Eye (tissue), 1 donor: ENCODE measurements around the gene ECPAS.
"Not testable (repeated sequence)": the region's sequence is repeated elsewhere in the genome, so short reads cannot be mapped to it uniquely, and the experiment has no call there.

ENCODE experiments used
- DNase-seq: peaks from one replicate; pipeline ENCODE4 v3.0.0-alpha.2; 2015

The ECPAS gene

DNA sequence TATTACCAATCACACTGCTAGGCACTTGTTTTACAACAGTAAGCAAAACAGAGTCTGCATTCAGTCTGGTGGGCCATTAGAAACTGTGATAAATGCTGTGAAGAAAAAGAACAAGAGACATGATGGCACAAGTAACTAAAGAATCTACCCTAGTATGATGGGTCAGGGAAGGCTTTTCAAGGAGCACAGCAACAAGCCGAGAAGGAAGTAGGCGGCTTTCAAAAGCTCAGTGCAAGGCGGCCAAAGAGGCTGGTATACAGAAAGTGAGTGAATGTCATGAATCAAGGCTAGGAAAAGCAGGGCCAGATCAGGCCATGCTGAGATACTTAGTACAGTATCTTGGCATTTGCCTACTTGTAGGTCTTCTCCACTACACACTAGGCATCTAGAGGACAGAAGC is 76.4 kb downstream of the ECPAS start:
- DNase-seq: no peak

- no peak for DNase-seq
These were observed 78.5 kb downstream of the ECPAS start for GRCh38 chr9:111405701-111406100.

- DNase-seq: not testable (repeated sequence)
These were observed 82.7 kb downstream of the ECPAS start for GRCh38 chr9:111401486-111401885.

GRCh38 chr9:111400564-111400898 is 83.7 kb downstream of the ECPAS start:
- DNase-seq: no peak

GRCh38 chr9:111399772-111400563 is 84.2 kb downstream of the ECPAS start:
- peak; percentile 8 for DNase-seq

GRCh38 chr9:111399211-111399739 is 84.9 kb downstream of the ECPAS start:
- no peak for DNase-seq

DNA sequence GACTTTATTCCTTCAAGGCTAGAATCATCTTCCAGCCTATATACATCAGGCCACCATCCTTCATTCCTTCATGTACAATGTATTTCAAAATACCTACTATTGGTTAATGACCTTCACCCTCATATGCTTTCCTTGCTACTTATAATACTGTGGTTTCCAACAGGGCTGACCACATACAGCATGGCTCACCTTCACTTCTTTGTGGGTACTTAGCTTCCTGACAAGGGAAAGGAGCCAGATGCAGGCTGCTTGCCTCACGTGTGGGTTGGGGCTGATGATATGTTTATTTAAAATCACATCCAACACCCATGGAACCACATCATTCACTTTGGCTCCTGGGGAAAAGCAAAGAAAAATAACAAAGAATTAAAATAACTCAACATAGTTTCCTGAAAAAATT is 90.2 kb downstream of the ECPAS start:
- DNase-seq: no peak

DNA sequence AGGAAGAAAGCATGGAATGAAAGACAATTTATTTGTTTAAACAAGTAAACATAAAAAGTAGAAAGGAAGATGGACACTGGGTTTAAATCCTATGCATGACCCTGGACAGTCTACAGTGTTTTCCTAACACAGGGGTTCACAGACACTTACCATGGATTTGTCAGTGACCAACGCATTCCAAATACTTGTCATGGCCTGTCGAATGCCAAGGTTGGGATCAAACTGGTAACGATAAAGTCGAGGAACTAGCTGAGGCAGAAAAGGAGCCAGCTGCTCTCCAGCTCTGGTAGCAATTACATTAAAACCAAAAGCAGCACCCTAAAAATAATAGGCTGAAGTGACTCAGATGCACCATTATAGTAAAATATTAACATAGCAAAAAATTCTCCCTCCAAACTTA is 94.8 kb downstream of the ECPAS start:
- no peak for DNase-seq

GRCh38 chr9:111386386-111386785 is 97.8 kb downstream of the ECPAS start:
- DNase-seq: no peak

DNA sequence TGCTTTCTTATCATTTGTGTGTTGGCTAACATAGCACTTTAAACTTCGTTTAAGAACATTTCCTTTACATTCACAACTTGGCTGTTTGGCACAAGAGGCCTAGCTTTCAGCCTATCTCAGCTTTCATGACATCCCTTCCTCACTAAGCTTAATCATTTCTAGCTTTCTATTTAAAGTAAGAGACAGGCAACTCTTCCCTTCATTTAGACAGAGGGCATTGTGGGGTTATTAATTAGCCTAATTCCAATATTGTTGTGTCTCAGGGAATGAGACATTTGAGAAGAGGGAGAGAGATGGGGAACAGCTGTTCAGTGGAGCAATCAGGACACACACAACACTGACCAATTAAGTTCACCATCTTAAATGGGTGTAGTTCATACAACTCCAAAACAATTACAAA is 103.2 kb downstream of the ECPAS start:
- DNase-seq: peak; percentile 8

DNA sequence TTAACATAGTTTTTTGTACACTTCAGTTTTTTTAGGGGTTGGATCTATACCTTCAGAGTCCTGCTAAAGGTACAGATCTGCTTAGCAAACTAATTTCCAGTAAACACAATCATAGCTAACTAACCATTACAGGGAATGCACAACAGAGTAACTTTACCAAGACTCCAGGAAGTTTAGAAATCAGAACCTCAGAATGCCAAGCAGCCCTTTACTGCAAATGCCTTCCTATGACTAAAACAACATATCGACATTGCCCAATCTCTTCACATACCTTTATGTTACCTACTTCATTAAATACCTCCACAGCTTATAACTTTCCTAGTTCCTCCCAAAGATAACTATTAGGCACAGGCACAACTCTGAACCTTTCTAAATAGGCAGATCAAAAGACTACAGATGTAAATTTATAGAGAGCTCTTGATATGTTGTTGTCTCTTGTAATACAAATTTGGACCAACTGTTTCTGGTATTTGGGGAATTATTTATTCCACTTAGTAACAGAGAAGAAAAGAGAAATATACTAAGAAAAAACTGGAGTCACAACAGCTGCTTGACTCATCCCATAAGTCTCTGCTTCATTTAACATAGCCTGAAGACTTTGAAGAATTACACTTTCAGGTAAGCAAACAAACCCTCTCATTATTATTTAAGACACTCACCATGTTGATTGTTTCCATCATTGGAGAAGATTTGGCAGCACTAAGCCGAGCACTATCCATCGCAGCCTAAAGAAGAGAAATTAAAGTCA is 108.2 kb downstream of the ECPAS start:
- no peak for DNase-seq

- no peak for DNase-seq
These were observed 109.1 kb downstream of the ECPAS start for GRCh38 chr9:111375062-111375461.

DNA sequence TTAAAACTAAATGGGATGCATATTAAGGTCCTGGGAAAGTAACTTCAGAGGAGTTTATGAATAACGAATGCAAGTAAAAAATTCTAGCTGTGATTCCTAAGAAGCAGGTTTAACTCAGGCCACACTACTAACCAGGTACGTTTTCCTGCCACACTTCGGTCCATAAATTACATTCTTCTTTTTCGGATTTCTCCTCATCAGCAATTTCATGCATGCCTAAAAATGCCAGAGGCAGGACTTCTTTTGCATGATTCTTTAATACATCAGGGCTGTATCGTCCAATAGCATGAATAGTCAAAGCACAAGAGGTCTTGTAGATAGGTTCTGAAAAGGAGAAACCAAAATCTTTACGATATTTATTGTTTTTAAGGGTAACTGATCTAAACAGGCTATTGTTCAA is 111.9 kb downstream of the ECPAS start:
- DNase-seq: no peak

DNA sequence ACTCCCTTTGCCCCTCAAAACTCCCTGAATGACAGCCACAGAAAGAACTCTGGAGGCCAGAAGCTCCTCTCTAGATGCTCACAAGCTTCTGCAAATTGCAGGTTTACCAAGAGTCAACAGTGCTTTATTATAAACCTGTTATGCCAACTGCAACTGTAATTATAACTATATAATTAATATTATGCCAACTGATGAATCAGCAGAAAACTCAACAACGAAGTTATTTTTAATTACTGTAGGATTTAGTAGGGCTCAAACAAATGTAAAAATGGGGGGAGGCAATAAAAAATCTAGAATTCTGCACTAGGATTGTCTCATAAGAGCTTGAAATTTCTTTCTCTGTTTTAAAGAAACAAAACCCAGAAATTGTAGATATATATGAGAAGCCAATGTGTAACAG is 117.2 kb downstream of the ECPAS start:
- DNase-seq: no peak

DNA sequence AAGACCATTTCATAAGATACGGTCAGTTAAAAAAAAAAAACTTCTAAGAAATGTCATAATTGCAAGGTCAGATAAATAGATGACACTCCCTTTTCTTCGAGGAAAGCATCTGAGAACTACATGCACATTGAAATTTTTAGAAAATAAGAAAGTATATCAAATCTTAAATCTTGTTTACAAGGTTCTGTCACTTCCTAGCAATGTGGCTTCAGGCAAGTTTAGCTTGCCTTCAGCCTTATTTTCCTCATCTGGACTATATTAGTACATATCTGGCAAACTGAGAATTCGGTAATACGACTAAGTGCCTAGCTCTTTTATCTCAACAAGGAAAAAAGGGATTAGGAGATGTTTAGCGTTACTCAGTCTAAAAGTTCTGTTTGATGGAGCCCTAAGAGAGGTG is 121.7 kb downstream of the ECPAS start:
- DNase-seq: no peak

DNA sequence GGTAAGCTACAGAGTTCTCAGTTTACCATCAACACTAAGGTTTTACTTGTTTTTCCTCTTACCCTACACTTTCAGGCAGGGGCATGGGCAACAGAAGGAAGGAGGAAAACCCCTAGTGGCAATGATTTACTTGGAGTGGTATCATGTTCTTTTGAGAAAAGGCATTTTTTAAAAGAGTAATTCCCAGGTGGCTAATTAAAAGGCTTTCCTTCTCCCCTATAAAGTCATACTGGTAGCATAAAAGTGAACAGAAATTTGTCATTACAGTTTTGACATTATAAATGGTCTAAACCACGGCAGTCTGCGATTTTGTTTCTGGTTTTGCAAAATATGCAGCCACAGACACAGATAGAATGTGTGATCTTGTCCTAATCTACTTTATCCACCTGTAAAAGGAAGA is 123.3 kb downstream of the ECPAS start:
- DNase-seq: no peak

- DNase-seq: peak; percentile 45
These were observed 127.5 kb downstream of the ECPAS start for GRCh38 chr9:111356481-111357244.

GRCh38 chr9:111352545-111352944 is 131.6 kb downstream of the ECPAS start:
- DNase-seq: no peak

DNA sequence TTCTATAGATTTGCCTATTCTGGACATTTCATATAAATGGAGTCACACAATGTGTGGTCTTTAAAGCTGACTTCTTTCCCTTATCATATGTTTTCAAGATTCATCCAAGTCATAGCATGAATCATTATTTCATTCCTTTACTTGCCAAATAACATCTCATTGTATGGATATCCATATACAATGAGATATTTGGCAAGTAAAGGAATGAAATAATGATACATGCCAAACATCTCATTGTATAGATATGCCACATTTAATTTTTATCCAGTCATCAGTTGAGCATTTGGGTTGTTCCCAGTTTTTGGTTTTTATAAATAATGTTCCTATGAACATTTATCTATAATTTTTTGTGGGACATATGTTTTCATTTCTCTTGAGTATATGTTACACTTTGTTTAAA is 133.6 kb downstream of the ECPAS start:
- DNase-seq: peak; percentile 38

DNA sequence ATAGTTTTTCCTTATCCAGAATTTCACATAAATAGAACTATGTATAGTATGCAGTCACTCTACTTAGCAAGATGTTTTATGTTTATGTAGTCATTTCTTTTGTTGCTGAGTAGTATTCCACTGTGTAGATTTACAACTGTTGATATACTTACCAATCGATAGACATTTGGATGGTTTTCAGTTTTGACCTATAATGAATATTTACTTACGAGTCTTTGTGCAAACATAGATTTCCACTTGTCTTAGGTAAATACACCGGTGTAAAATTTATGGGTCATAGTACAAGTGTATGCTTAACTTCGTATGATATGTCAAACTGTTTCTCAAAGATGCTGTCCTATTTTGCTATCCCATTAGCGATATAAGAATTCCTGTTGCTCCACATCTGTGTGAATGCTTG is 134.4 kb downstream of the ECPAS start:
- DNase-seq: no peak

DNA sequence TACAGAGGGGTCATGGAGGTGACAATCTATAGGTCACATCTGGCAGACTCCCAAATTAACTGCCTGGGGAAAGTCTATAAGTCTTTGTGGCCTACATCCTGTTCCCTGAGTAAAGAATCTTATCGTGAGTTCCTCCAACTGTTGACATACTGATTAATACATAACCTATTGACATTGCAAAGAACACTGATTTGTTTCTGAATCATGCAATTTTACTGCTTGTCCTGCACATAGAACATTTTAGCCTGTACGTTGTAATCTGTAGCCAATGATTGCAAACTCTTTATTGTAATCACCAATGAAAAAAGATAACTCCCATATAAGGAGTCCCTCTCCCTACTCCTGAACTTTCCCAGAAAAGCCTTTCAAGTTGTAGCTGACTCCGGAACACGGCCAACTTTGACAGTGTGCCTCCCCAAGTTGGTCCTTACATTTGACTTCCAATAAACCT is 135.3 kb downstream of the ECPAS start:
- no peak for DNase-seq

DNA sequence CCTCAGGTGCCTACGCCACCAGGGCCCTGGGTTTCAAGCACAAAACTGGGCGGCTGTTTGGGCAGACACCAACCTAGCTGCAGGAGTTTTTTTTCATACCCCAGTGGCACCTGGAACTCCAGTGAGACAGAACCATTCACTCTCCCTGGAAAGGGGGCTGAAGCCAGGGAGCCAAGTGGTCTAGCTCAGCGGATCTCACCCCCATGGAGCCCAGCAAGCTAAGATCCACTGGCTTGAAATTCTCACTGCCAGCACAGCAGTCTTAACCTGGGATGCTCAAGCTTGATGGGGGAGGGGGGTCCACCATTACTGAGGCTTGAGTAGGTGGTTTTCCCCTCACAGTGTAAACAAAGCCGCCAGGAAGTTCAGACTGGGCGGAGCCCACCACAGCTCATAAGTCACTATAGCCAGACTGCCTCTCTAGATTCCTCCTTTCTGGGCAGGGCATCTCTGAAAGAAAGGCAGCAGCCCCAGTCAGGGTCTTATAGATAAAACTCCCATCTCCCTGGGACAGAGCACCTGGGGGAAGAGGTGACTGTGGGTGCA is 149.8 kb downstream of the ECPAS start:
- not testable (repeated sequence) for DNase-seq

DNA sequence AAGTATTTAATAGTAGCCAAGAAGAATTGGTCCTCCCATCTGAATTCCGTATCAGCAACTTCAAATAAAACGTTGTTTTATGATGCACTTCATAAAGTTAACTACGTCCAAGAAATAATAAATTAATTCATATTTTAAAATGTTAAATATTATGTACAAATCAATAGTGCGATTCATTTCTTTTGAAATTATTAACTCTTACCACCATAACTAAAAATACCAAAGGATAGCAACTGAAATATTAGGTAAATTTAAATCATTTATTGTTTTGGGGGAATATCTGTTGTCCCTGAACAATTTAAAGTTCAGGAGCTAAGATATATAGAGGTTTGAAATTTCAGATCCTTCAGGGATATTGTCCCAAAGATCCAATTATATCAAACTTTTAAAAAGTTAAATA is 154.1 kb downstream of the ECPAS start, which contains the start of gene OR2K2:
OR2K2 (minus strand) TSS at position 101 of the 400 bp plus-strand sequence. CDS start 1,791 bp downstream, outside the sequence.
- no peak for DNase-seq
